HEK293 (cell line): ENCODE measurements around the gene NFATC3.

Source experiments
- CTCF ChIA-PET: fragments of 350-600 bp; formaldehyde crosslinking; extraction: SDS; loops from one replicate; lab custom pipeline; 2021; ENCODE audit warnings: antibody characterized with exemption; lab: Yijun Ruan, JAX
- POLR2A ChIA-PET: fragments of 300-600 bp; formaldehyde crosslinking; extraction: SDS; loops from one replicate; lab custom pipeline; 2020; ENCODE audit warnings: antibody characterized with exemption, inconsistent platforms; lab: Yijun Ruan, JAX
- H3K27ac ChIP-seq: fragments of 200-500 bp; sonication (Bioruptor generic); 2 replicates; pipeline ENCODE4 v1.5.1; 2014; ENCODE audit warnings: low read depth, low read length, control low read depth, inconsistent platforms; ENCODE audit errors: extremely low read depth
- H3K36me3 ChIP-seq, 2 experiments: fragments of 200-500 bp in 1 of 2; sonication (Bioruptor generic) in 1 of 2; 1 replicate in 1 of 2; 2 replicates in 1 of 2; pipeline ENCODE4 v1.5.1; 2014 to 2017; ENCODE audit warnings: inconsistent platforms in 2 of 2, low read length in 2 of 2; ENCODE audit not compliant: control insufficient read depth in 2 of 2, insufficient read depth in 1 of 2
- H3K4me1 ChIP-seq: fragments of 200-500 bp; sonication (Bioruptor generic); 2 replicates; pipeline ENCODE4 v1.5.1; 2014; ENCODE audit warnings: mild to moderate bottlenecking, low read length, inconsistent platforms; ENCODE audit not compliant: control insufficient read depth, insufficient read depth
- H3K4me3 ChIP-seq: 2 replicates; pipeline ENCODE4 v1.5.1; 2011; ENCODE audit warnings: low read depth, mild to moderate bottlenecking, control low read depth, low read length, moderate library complexity
- H3K9me3 ChIP-seq: fragments of 200-500 bp; sonication (Bioruptor generic); 2 replicates; pipeline ENCODE4 v1.5.1; 2014; ENCODE audit warnings: low read depth, low read length, inconsistent platforms; ENCODE audit not compliant: control insufficient read depth, insufficient read depth
- GFI1B ChIP-seq: fragments of 450-650 bp; formaldehyde crosslinking; IDR thresholded peaks from 2 replicates; pipeline ENCODE4 v1.5.1; 2016; ENCODE audit warnings: missing biosample characterization, missing genetic modification characterization
- GLIS2 ChIP-seq: fragments of 450-650 bp; formaldehyde crosslinking; IDR thresholded peaks from 2 replicates; pipeline ENCODE4 v1.5.1; 2016; ENCODE audit warnings: missing biosample characterization, missing genetic modification characterization
- KLF9 ChIP-seq: fragments of 450-650 bp; formaldehyde crosslinking; IDR thresholded peaks from 2 replicates; pipeline ENCODE4 v1.5.1; 2016; ENCODE audit warnings: missing biosample characterization, missing genetic modification characterization, low read depth
- OSR2 ChIP-seq: fragments of 450-650 bp; formaldehyde crosslinking; IDR thresholded peaks from 2 replicates; pipeline ENCODE4 v1.5.1; 2016; ENCODE audit warnings: missing biosample characterization, missing genetic modification characterization
- REPIN1 ChIP-seq: fragments of 450-650 bp; formaldehyde crosslinking; IDR thresholded peaks from 2 replicates; pipeline ENCODE4 v1.5.1; 2017; ENCODE audit warnings: missing biosample characterization, missing genetic modification characterization, low read depth
- ZIC2 ChIP-seq: fragments of 450-650 bp; formaldehyde crosslinking; IDR thresholded peaks from 2 replicates; pipeline ENCODE4 v1.5.1; 2016; ENCODE audit warnings: missing biosample characterization, missing genetic modification characterization
- ZNF184 ChIP-seq: fragments of 450-650 bp; IDR thresholded peaks from 2 replicates; pipeline ENCODE4 v1.5.1; 2018; ENCODE audit warnings: missing biosample characterization, mild to moderate bottlenecking, missing genetic modification characterization
- ZNF214 ChIP-seq: fragments of 450-650 bp; formaldehyde crosslinking; IDR thresholded peaks from 2 replicates; pipeline ENCODE4 v1.5.1; 2017; ENCODE audit warnings: missing biosample characterization, mild to moderate bottlenecking, missing genetic modification characterization, borderline replicate concordance
- ZNF248 ChIP-seq: fragments of 450-650 bp; formaldehyde crosslinking; IDR thresholded peaks from 2 replicates; pipeline ENCODE4 v1.5.1; 2017; ENCODE audit warnings: missing biosample characterization, missing genetic modification characterization
- ZNF324 ChIP-seq: fragments of 450-650 bp; formaldehyde crosslinking; IDR thresholded peaks from 2 replicates; pipeline ENCODE4 v1.5.1; 2016; ENCODE audit warnings: missing biosample characterization, missing genetic modification characterization
- ZNF366 ChIP-seq: fragments of 450-650 bp; formaldehyde crosslinking; conservative IDR thresholded peaks from 2 replicates; pipeline ENCODE4 v1.5.1; 2016; ENCODE audit warnings: missing biosample characterization, missing genetic modification characterization
- ZNF37A ChIP-seq: fragments of 450-650 bp; IDR thresholded peaks from 2 replicates; pipeline ENCODE4 v1.5.1; 2018; ENCODE audit warnings: missing biosample characterization, missing genetic modification characterization
- ZNF391 ChIP-seq: fragments of 450-650 bp; formaldehyde crosslinking; IDR thresholded peaks from 2 replicates; pipeline ENCODE4 v1.5.1; 2016; ENCODE audit warnings: low read depth, missing biosample characterization, missing genetic modification characterization, borderline replicate concordance
- ZNF600 ChIP-seq: fragments of 450-650 bp; formaldehyde crosslinking; IDR thresholded peaks from 2 replicates; pipeline ENCODE4 v1.5.1; 2016; ENCODE audit warnings: missing biosample characterization, missing genetic modification characterization
- ZNF621 ChIP-seq: fragments of 450-650 bp; formaldehyde crosslinking; IDR thresholded peaks from 2 replicates; pipeline ENCODE4 v1.5.1; 2017; ENCODE audit warnings: missing biosample characterization, missing genetic modification characterization
- ZNF626 ChIP-seq: fragments of 450-650 bp; sonication (Bioruptor Pico); formaldehyde crosslinking; IDR thresholded peaks from 2 replicates; pipeline ENCODE4 v1.5.1; 2018; ENCODE audit warnings: missing biosample characterization, missing genetic modification characterization, inconsistent platforms
- ZNF701 ChIP-seq: fragments of 450-650 bp; formaldehyde crosslinking; IDR thresholded peaks from 2 replicates; pipeline ENCODE4 v1.5.1; 2016; ENCODE audit warnings: missing biosample characterization, missing genetic modification characterization
- TF ChIP-seq, protein P1 (sequence below): fragments of 450-650 bp; formaldehyde crosslinking; IDR thresholded peaks from 2 replicates; pipeline ENCODE4 v1.5.1; 2016; ENCODE audit warnings: missing biosample characterization, missing genetic modification characterization
- TF ChIP-seq, protein P2 (sequence below): fragments of 450-650 bp; formaldehyde crosslinking; IDR thresholded peaks from 2 replicates; pipeline ENCODE4; 2016; ENCODE audit warnings: missing biosample characterization, missing genetic modification characterization
- TF ChIP-seq, protein P3 (sequence below): fragments of 450-650 bp; formaldehyde crosslinking; IDR thresholded peaks from 2 replicates; pipeline ENCODE4 v1.5.1; 2017; ENCODE audit warnings: missing biosample characterization, missing genetic modification characterization
- TF ChIP-seq, protein P4 (sequence below): fragments of 450-650 bp; formaldehyde crosslinking; IDR thresholded peaks from 2 replicates; pipeline ENCODE4 v1.5.1; 2016; ENCODE audit warnings: missing biosample characterization, missing genetic modification characterization
- TF ChIP-seq, protein P5 (sequence below): fragments of 450-650 bp; formaldehyde crosslinking; IDR thresholded peaks from 2 replicates; pipeline ENCODE4 v1.5.1; 2017; ENCODE audit warnings: missing biosample characterization, mild to moderate bottlenecking, missing genetic modification characterization, moderate library complexity

The NFATC3 gene

DNA sequence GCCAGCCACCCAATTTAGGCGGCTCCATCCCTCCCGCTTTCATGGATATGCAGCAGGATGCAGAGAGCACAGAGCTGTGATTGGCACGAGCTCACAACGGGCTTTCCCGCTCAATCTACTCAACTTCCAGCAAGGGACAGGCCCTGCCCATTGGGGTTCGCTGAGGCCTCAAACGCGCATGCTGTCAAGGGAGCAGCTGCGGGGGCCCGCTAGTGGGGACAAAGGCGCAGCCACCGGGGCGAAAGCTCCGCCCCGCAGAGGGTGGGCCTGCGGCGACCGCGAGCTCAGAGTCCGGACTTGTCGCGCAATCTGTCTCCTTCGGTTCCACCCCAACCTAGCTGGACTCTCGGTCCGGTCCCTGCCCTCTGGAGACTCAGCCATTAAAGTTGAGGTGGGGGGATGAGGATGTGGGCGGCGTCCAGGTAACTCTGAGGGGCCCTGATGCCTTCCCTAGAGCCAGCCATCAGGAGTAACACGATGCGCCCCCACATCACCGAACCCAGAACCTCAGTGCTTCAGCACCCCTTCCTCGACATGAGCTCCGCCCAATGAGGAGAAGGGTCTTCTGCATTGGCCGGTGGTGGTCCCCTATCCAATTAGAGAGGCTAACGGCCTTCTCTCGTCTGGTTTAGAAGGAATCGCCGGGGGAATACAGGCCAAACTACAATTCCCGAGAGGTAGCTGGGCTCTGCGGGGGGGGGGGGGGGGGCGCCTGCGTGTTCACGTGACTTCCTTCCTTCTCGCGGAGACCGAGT, 489 bp upstream of the NFATC3 start (continued):
- TF ChIP-seq, protein P1, sequence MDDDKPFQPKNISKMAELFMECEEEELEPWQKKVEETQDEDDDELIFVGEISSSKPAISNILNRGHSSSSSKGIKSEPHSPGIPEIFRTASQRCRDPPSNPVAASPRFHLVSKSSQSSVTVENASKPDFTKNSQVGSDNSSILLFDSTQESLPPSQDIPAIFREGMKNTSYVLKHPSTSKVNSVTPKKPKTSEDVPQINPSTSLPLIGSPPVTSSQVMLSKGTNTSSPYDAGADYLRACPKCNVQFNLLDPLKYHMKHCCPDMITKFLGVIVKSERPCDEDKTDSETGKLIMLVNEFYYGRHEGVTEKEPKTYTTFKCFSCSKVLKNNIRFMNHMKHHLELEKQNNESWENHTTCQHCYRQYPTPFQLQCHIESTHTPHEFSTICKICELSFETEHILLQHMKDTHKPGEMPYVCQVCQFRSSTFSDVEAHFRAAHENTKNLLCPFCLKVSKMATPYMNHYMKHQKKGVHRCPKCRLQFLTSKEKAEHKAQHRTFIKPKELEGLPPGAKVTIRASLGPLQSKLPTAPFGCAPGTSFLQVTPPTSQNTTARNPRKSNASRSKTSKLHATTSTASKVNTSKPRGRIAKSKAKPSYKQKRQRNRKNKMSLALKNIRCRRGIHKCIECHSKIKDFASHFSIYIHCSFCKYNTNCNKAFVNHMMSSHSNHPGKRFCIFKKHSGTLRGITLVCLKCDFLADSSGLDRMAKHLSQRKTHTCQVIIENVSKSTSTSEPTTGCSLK (tag by site-specific recombination): no peak
- TF ChIP-seq OSR2 (tag by site-specific recombination) (0 out of 2 replicates have a peak, but pooled peaks have one; percentile 38), ZNF391 (no peak), GFI1B (no peak), REPIN1 (no peak), ZNF324 (tag by site-specific recombination) (peak; percentile 45; the same call in 1 of the 2 replicates), ZNF701 (tag by site-specific recombination) (no peak), ZNF184 (tag by site-specific recombination) (no peak), ZNF626 (tag by site-specific recombination) (no peak), ZNF621 (tag by site-specific recombination) (no peak), ZNF37A (tag by site-specific recombination) (no peak), ZNF214 (tag by site-specific recombination) (no peak), ZNF248 (tag by site-specific recombination) (no peak)
- TF ChIP-seq, protein P2, sequence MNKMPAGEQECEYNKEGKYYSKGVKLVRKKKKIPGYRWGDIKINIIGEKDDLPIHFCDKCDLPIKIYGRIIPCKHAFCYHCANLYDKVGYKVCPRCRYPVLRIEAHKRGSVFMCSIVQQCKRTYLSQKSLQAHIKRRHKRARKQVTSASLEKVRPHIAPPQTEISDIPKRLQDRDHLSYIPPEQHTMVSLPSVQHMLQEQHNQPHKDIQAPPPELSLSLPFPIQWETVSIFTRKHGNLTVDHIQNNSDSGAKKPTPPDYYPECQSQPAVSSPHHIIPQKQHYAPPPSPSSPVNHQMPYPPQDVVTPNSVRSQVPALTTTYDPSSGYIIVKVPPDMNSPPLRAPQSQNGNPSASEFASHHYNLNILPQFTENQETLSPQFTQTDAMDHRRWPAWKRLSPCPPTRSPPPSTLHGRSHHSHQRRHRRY (tag by site-specific recombination): no peak
- TF ChIP-seq, protein P3, sequence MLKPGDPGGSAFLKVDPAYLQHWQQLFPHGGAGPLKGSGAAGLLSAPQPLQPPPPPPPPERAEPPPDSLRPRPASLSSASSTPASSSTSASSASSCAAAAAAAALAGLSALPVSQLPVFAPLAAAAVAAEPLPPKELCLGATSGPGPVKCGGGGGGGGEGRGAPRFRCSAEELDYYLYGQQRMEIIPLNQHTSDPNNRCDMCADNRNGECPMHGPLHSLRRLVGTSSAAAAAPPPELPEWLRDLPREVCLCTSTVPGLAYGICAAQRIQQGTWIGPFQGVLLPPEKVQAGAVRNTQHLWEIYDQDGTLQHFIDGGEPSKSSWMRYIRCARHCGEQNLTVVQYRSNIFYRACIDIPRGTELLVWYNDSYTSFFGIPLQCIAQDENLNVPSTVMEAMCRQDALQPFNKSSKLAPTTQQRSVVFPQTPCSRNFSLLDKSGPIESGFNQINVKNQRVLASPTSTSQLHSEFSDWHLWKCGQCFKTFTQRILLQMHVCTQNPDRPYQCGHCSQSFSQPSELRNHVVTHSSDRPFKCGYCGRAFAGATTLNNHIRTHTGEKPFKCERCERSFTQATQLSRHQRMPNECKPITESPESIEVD: no peak
- TF ChIP-seq, protein P4, sequence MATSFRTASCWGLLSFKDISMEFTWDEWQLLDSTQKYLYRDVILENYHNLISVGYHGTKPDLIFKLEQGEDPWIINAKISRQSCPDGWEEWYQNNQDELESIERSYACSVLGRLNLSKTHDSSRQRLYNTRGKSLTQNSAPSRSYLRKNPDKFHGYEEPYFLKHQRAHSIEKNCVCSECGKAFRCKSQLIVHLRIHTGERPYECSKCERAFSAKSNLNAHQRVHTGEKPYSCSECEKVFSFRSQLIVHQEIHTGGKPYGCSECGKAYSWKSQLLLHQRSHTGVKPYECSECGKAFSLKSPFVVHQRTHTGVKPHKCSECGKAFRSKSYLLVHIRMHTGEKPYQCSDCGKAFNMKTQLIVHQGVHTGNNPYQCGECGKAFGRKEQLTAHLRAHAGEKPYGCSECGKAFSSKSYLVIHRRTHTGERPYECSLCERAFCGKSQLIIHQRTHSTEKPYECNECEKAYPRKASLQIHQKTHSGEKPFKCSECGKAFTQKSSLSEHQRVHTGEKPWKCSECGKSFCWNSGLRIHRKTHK: no peak
- TF ChIP-seq, protein P5, sequence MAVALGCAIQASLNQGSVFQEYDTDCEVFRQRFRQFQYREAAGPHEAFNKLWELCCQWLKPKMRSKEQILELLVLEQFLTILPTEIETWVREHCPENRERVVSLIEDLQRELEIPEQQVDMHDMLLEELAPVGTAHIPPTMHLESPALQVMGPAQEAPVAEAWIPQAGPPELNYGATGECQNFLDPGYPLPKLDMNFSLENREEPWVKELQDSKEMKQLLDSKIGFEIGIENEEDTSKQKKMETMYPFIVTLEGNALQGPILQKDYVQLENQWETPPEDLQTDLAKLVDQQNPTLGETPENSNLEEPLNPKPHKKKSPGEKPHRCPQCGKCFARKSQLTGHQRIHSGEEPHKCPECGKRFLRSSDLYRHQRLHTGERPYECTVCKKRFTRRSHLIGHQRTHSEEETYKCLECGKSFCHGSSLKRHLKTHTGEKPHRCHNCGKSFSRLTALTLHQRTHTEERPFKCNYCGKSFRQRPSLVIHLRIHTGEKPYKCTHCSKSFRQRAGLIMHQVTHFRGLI (tag by site-specific recombination): 0 out of 2 replicates have a peak, but pooled peaks have one; percentile 13

DNA sequence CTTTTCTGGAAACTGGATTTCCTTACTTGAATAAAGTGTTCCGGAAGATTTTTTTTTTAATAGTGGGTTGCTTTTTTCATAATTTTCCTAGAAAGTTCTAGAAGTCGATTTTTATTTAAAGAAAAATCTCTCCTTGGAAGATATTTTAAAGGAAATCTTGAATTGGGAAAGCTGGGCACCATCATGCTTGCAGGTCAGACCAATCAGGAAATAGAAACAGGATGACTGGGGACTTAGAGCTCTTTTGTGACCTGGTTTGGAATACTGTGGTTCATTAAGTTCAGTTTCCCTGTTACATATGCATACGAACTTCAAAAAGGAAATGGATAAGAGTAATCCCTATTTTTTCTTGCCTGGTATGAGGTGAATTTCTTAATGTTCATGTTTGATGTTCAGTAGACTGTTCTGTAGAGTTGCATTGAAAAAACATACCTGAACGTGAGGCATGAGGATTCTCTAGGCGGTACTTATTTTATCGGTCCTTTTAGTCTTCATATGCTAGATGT, 1.2 kb downstream of the NFATC3 start:
- Histone ChIP-seq H3K36me3 (no peaks in the 10 kb centered on the region), H3K4me3 (peak overlapping the region; percentile 77), H3K9me3 (no peaks in the 10 kb centered on the region), H3K27ac (0 out of 2 replicates have a peak overlapping the region, but pooled peaks have one; percentile 13), H3K4me1 (peaks cover 21% of the 10 kb centered on the region)
- POLR2A ChIA-PET: interaction anchor here (1.6 to 4.5 kb wide), 5 partner anchors 11 to 176 kb away, joined by 4 to 34 read pairs (median 7); partner anchors contain the start of gene ESRP2
- CTCF ChIA-PET: interaction anchor here (1.0 kb wide), 1 partner anchor 175 kb away, joined by 4 read pairs; no protein-coding TSS in a partner anchor
- no peak for TF ChIP-seq KLF9 (tag by site-specific recombination)
- TF ChIP-seq ZIC2 (tag by site-specific recombination): no peak
- TF ChIP-seq ZNF366: 0 out of 2 replicates have a peak, but pooled peaks have one; percentile 19
- TF ChIP-seq ZNF600 (tag by site-specific recombination): peak; percentile 64; the same call in 1 of the 2 replicates
- TF ChIP-seq GLIS2 (tag by site-specific recombination): no peak
- no peak for TF ChIP-seq ZNF324 (tag by site-specific recombination)
